IMR-90 (cell line): ENCODE data around the gene ITPRIP. TPM values are rescaled to one million over a fixed set of nuclear protein-coding genes. Genes with fewer than 3 reads are reported as not detected.

Experiments used
- ATAC-seq: fragments of 200-7000 bp; cut with Tn5 transposase; 2 replicates; pipeline ENCODE4 v1.9.1; 2020; ENCODE audit warnings: low read depth, mild to moderate bottlenecking, moderate library complexity
- BruUV-seq: library from RNA; stranded (reverse); fragments of 400-500 nt; replicated peaks from 2 replicates; lab custom pipeline; 2021; lab: Mats Ljungman, UMichigan
- CTCF ChIA-PET: fragments of 300-600 bp; formaldehyde crosslinking; extraction: SDS; loops from one replicate; lab custom pipeline; 2021; ENCODE audit warnings: antibody characterized with exemption; lab: Yijun Ruan, JAX
- POLR2A ChIA-PET: fragments of 300-600 bp; sonication (Branson Sonifier 250); formaldehyde crosslinking; loops from one replicate; lab custom pipeline; 2022; ENCODE audit warnings: antibody characterized with exemption; ENCODE audit not compliant: unreplicated experiment; lab: Charles Lee
- DNase-seq: peaks from one replicate; pipeline ENCODE4 v3.0.0; 2013
- H2AFZ ChIP-seq: replicated peaks from 2 replicates; pipeline ENCODE3; 2013; ENCODE audit warnings: low read length, mild to moderate bottlenecking; ENCODE audit not compliant: poor library complexity
- H2AK5ac ChIP-seq: 2 replicates; pipeline ENCODE4 v1.6.1; 2013; ENCODE audit warnings: low read depth, low read length, inconsistent platforms
- H2AK9ac ChIP-seq: replicated peaks from 2 replicates; pipeline ENCODE3; 2013; ENCODE audit warnings: mild to moderate bottlenecking, low read depth, low read length, moderate library complexity; ENCODE audit not compliant: poor library complexity
- H2BK120ac ChIP-seq: 2 replicates; pipeline ENCODE4 v1.6.1; 2013; ENCODE audit warnings: low read depth, low read length, inconsistent platforms
- H2BK15ac ChIP-seq: 3 replicates; pipeline ENCODE4 v1.6.1; 2013; ENCODE audit warnings: low read depth, low read length, inconsistent platforms
- H2BK20ac ChIP-seq: 2 replicates; pipeline ENCODE4 v1.6.1; 2013; ENCODE audit warnings: low read depth, mild to moderate bottlenecking, inconsistent platforms, low read length, moderate library complexity
- H2BK5ac ChIP-seq: 2 replicates; pipeline ENCODE4 v1.6.1; 2013; ENCODE audit warnings: mild to moderate bottlenecking, low read depth, low read length, inconsistent platforms; ENCODE audit not compliant: poor library complexity, severe bottlenecking
- H3K14ac ChIP-seq: replicated peaks from 2 replicates; pipeline ENCODE4 v1.6.1; 2013; ENCODE audit warnings: low read depth, low read length, inconsistent platforms
- H3K18ac ChIP-seq: 2 replicates; pipeline ENCODE4 v1.6.1; 2013; ENCODE audit warnings: low read depth, low read length, control low read depth
- H3K23ac ChIP-seq: 2 replicates; pipeline ENCODE4 v1.6.1; 2013; ENCODE audit warnings: low read depth, low read length, inconsistent platforms
- H3K27ac ChIP-seq: 2 replicates; pipeline ENCODE4 v1.5.1; 2013; ENCODE audit warnings: mild to moderate bottlenecking, control low read depth, low read length; ENCODE audit not compliant: insufficient read depth
- H3K27me3 ChIP-seq: 2 replicates; pipeline ENCODE4 v1.6.1; 2013; ENCODE audit warnings: low read length; ENCODE audit not compliant: control insufficient read depth, insufficient read depth
- H3K36me3 ChIP-seq: 2 replicates; pipeline ENCODE4 v1.6.1; 2013; ENCODE audit warnings: low read length, mixed read lengths; ENCODE audit not compliant: control insufficient read depth, insufficient read depth
- H3K4ac ChIP-seq: 2 replicates; pipeline ENCODE4 v1.6.1; 2013; ENCODE audit warnings: low read depth, low read length, inconsistent platforms
- H3K4me1 ChIP-seq: 2 replicates; pipeline ENCODE4 v1.6.1; 2013; ENCODE audit warnings: low read length, mixed read lengths; ENCODE audit not compliant: control insufficient read depth, insufficient read depth
- H3K4me2 ChIP-seq: 2 replicates; pipeline ENCODE4 v1.6.1; 2013; ENCODE audit warnings: low read depth, mild to moderate bottlenecking, control low read depth, low read length, moderate library complexity
- H3K4me3 ChIP-seq: 2 replicates; pipeline ENCODE4 v1.5.1; 2013; ENCODE audit warnings: low read depth, mild to moderate bottlenecking, control low read depth, low read length, moderate library complexity; ENCODE audit not compliant: insufficient read depth
- H3K56ac ChIP-seq: 2 replicates; pipeline ENCODE4 v1.6.1; 2013; ENCODE audit warnings: low read length, inconsistent platforms; ENCODE audit not compliant: insufficient read depth; ENCODE audit errors: extremely low read depth
- H3K79me1 ChIP-seq, 2 experiments: 2 replicates each; pipeline ENCODE4 v1.6.1; 2013; ENCODE audit warnings: low read length in 2 of 2, inconsistent platforms in 1 of 2, low read depth in 1 of 2
- H3K9ac ChIP-seq: 2 replicates; pipeline ENCODE4 v1.6.1; 2013; ENCODE audit warnings: low read depth, low read length, control low read depth
- H3K9me1 ChIP-seq: 2 replicates; pipeline ENCODE4 v1.6.1; 2013; ENCODE audit warnings: low read length, inconsistent platforms; ENCODE audit not compliant: insufficient read depth
- H3K9me3 ChIP-seq: 2 replicates; pipeline ENCODE4 v1.6.1; 2013; ENCODE audit warnings: low read length; ENCODE audit not compliant: control insufficient read depth, insufficient read depth
- H4K20me1 ChIP-seq: 2 replicates; pipeline ENCODE4 v1.6.1; 2013; ENCODE audit warnings: low read length, inconsistent platforms; ENCODE audit not compliant: insufficient read depth
- H4K5ac ChIP-seq: 2 replicates; pipeline ENCODE4 v1.6.1; 2013; ENCODE audit warnings: mild to moderate bottlenecking, low read depth, low read length, control low read depth
- H4K8ac ChIP-seq, 2 experiments: 2 replicates each; pipeline ENCODE4 v1.6.1; 2013; ENCODE audit warnings: low read depth in 2 of 2, low read length in 2 of 2, control low read depth in 1 of 2, inconsistent platforms in 1 of 2
- H4K91ac ChIP-seq: 2 replicates; pipeline ENCODE4 v1.6.1; 2013; ENCODE audit warnings: low read depth, low read length, inconsistent platforms; ENCODE audit not compliant: insufficient read depth
- FOS ChIP-seq: fragments of 150-350 bp; IDR thresholded peaks from 2 replicates; pipeline ENCODE4 v1.6.1; 2016; ENCODE audit warnings: low read depth, low read length
- MAFK ChIP-seq: IDR thresholded peaks from 2 replicates; pipeline ENCODE4 v1.6.1; 2012; ENCODE audit warnings: low read depth, low read length, improper control_type of control experiment
- POLR2A ChIP-seq: IDR thresholded peaks from 2 replicates; pipeline ENCODE4 v1.6.1; 2012; ENCODE audit warnings: mild to moderate bottlenecking, low read depth, low read length
- WGBS, 2 experiments: methylation state at CpG; one replicate each; pipeline versions ENCODE4 v1.1.5 to v1.1.7; 2013; ENCODE audit warnings: missing lambda C conversion rate in 2 of 2; ENCODE audit not compliant: insufficient read length in 1 of 2; ENCODE audit errors: extremely low coverage in 2 of 2; 5-methylcytosine and 5-hydroxymethylcytosine counted together
- dilution Hi-C: fragments of 300-500 bp; cut with HindIII; formaldehyde crosslinking; loops from one replicate; pipeline ENCODE4 v1.14.3; 2018; ENCODE audit warnings: low sequenced_read_pairs; ENCODE audit not compliant: unreplicated experiment
- in situ Hi-C: fragments of 300-500 bp; cut with MboI; formaldehyde crosslinking; loops from 3 replicates; pipeline ENCODE4 v1.14.3; 2019; ENCODE audit warnings: low sequenced_read_pairs, inconsistent platforms, mixed read lengths
- intact Hi-C: fragments of 100-400 bp; cut with micrococcal nuclease; formaldehyde crosslinking; loops from 2 replicates; pipeline ENCODE4 v1.10.0; 2022
- polyA plus RNA-seq, 3 experiments: library from polyadenylated mRNA; depleted of rRNA; stranded (reverse); fragments of >200 nt; gene quantifications; 2 replicates each; pipeline ENCODE4 v1.2.3, GENCODE V29; 2012; ENCODE audit warnings: low replicate concordance in 1 of 3
- total RNA-seq: library from RNA; depleted of rRNA; stranded (reverse); fragments of >200 nt; gene quantifications from 2 replicates; pipeline ENCODE4 v1.2.3, GENCODE V29; 2012

ITPRIP gene
- total and polyA plus RNA-seq, 2 of the 4 experiments (the other 2 are of a cell fraction) = 7.5 to 31.9 TPM

GRCh38 chr10:104329735-104330134 lies 8.5 kb downstream of the ITPRIP start:
- H3K4ac ChIP-seq = peak overlapping the region; percentile 86
- ChIA-PET CTCF (interaction anchor here (0.7 to 1.5 kb wide), 3 partner anchors 8 to 55 kb away, joined by 3 to 5 read pairs (median 3); no protein-coding TSS in a partner anchor), POLR2A (no interaction called here)
- peak overlapping the region; percentile 92 for H3K23ac ChIP-seq
- no peaks in the 10 kb centered on the region for H3K9me3 ChIP-seq
- H2BK15ac ChIP-seq = peak overlapping the region; percentile 76
- peak overlapping the region; percentile 67 for H4K91ac ChIP-seq
- H3K9ac ChIP-seq = peak overlapping the region; percentile 12; the same call in 1 of the 2 replicates
- peak overlapping the region; percentile 31 for H3K18ac ChIP-seq
- DNase-seq (peak; percentile 84), ATAC-seq (peak; percentile 1)
- H4K20me1 ChIP-seq = peaks cover 98% of the 10 kb centered on the region
- H4K5ac ChIP-seq = peak overlapping the region; percentile 11; the same call in 1 of the 2 replicates
- peak overlapping the region; percentile 76 for H3K27ac ChIP-seq
- peaks cover 2 to 90% of the 10 kb centered on the region in 2 experiments; a peak in 2 of 4 replicates for H3K79me1 ChIP-seq
- H3K4me3 ChIP-seq = no peak overlapping the region
- intact Hi-C loops (loop anchor here (1.0 to 2.0 kb wide), 3 partner anchors 9 to 29 kb away; partner anchors contain the start of gene ITPRIP), in situ Hi-C loops (no loop called here), dilution Hi-C loops (no loop called here)
- H3K56ac ChIP-seq = peak overlapping the region; percentile 64
- peak overlapping the region; percentile 90 for H3K14ac ChIP-seq
- peaks cover 64% of the 10 kb centered on the region for H3K4me1 ChIP-seq
- WGBS, 2 experiments = no CpG with 5 or more reads among the region's 3 CpGs
- H4K8ac ChIP-seq = peak overlapping the region in 1 of 2 experiments; percentile 89; a peak in 3 of 4 replicates
- peak overlapping the region; percentile 89 for H2BK5ac ChIP-seq
- H3K27me3 ChIP-seq = no peaks in the 10 kb centered on the region
- H3K4me2 ChIP-seq = peak overlapping the region; percentile 3
- peak overlapping the region; percentile 80 for H2BK120ac ChIP-seq
- no TSS peak for BruUV-seq
- H2AK9ac ChIP-seq = peak overlapping the region; percentile 79
- TF ChIP-seq POLR2A (peak; percentile 67), MAFK (no peak), FOS (0 out of 2 replicates have a peak, but pooled peaks have one; percentile 6)
- H3K36me3 ChIP-seq = peaks cover 3% of the 10 kb centered on the region; the same call in 1 of the 2 replicates
- H3K9me1 ChIP-seq = peaks cover 66% of the 10 kb centered on the region
- peak overlapping the region; percentile 88 for H2BK20ac ChIP-seq
- no peak overlapping the region for H2AFZ ChIP-seq
- H2AK5ac ChIP-seq = peak overlapping the region; percentile 83
